GM13977 (cell line): ENCODE results near the gene HDAC9.

Experiments
- DNase-seq: peaks from one replicate; pipeline ENCODE4 v3.0.0; 2012; ENCODE audit warnings: low spot score
- CTCF ChIP-seq: IDR thresholded peaks from 2 replicates; pipeline ENCODE4 v1.5.1; 2012; ENCODE audit warnings: mild to moderate bottlenecking, control low read depth; ENCODE audit not compliant: insufficient read depth; ENCODE audit errors: extremely low read depth, missing control alignments
- in situ Hi-C: fragments of 300-500 bp; cut with MboI; formaldehyde crosslinking; loops from one replicate; pipeline ENCODE4 v1.12.0; 2022; ENCODE audit warnings: low sequenced_read_pairs, low pct_unique_long_range_greater_than_20kb, mixed read lengths, inconsistent platforms; ENCODE audit not compliant: unreplicated experiment

Gene HDAC9

GRCh38 chr7:18740579-18740988, 245.0 kb downstream of the HDAC9 start:
- in situ Hi-C loops = no loop called here
- no peak for DNase-seq
- TF ChIP-seq CTCF = no peak

- in situ Hi-C loops = no loop called here
- TF ChIP-seq CTCF = no peak
- no peak for DNase-seq
Observed at GRCh38 chr7:18753972-18754610, 258.5 kb downstream of the HDAC9 start.

GRCh38 chr7:18754766-18755165, 259.2 kb downstream of the HDAC9 start:
- in situ Hi-C loops = no loop called here
- no peak for TF ChIP-seq CTCF
- DNase-seq = no peak

- no peak for TF ChIP-seq CTCF
- in situ Hi-C loops = no loop called here
- DNase-seq = no peak
Observed at GRCh38 chr7:18755793-18756192, 260.2 kb downstream of the HDAC9 start.

GRCh38 chr7:18756378-18757050, 261.0 kb downstream of the HDAC9 start:
- TF ChIP-seq CTCF = no peak
- DNase-seq = no peak
- in situ Hi-C loops = no loop called here

- DNase-seq = no peak
- in situ Hi-C loops = no loop called here
- TF ChIP-seq CTCF = no peak
Observed at GRCh38 chr7:18760046-18760445, 264.5 kb downstream of the HDAC9 start.
